ES-I3 (cell line): ENCODE measurements around the gene DCLK1.

Source experiments
- H3K36me3 ChIP-seq: 2 replicates; pipeline ENCODE4 v1.6.1; 2013; ENCODE audit warnings: mild to moderate bottlenecking, low read length, control low read depth, moderate library complexity; ENCODE audit not compliant: insufficient read depth
- H3K4me1 ChIP-seq: 2 replicates; pipeline ENCODE4 v1.6.1; 2013; ENCODE audit warnings: mild to moderate bottlenecking, control low read depth, low read length; ENCODE audit not compliant: insufficient read depth
- H3K9ac ChIP-seq: 2 replicates; pipeline ENCODE4 v1.6.1; 2013; ENCODE audit warnings: low read depth, mild to moderate bottlenecking, low read length, moderate library complexity
- H3K9me3 ChIP-seq: 2 replicates; pipeline ENCODE4 v1.6.1; 2013; ENCODE audit warnings: mild to moderate bottlenecking, low read length, moderate library complexity; ENCODE audit not compliant: control insufficient read depth, insufficient read depth

Gene DCLK1

GRCh38 chr13:35882722-35883497 is 248.3 kb downstream of the DCLK1 start:
- no peaks in the 10 kb centered on the region for H3K36me3 ChIP-seq
- no peak overlapping the region for H3K9ac ChIP-seq
- 0 out of 2 replicates have a peak, but pooled peaks cover 2% of the 10 kb centered on the region for H3K4me1 ChIP-seq
- no peaks in the 10 kb centered on the region for H3K9me3 ChIP-seq

- Histone ChIP-seq H3K9ac (no peak overlapping the region), H3K36me3 (no peaks in the 10 kb centered on the region), H3K4me1 (0 out of 2 replicates have a peak, but pooled peaks cover 4% of the 10 kb centered on the region), H3K9me3 (no peaks in the 10 kb centered on the region)
Observed at GRCh38 chr13:35881360-35881759, 249.8 kb downstream of the DCLK1 start.

GRCh38 chr13:35879111-35879510 is 252.1 kb downstream of the DCLK1 start:
- no peak overlapping the region for H3K9ac ChIP-seq
- H3K36me3 ChIP-seq = no peaks in the 10 kb centered on the region
- no peaks in the 10 kb centered on the region for H3K9me3 ChIP-seq
- 0 out of 2 replicates have a peak, but pooled peaks cover 3% of the 10 kb centered on the region for H3K4me1 ChIP-seq

GRCh38 chr13:35876601-35877000 is 254.6 kb downstream of the DCLK1 start:
- Histone ChIP-seq H3K9ac (no peak overlapping the region), H3K4me1 (0 out of 2 replicates have a peak, but pooled peaks cover 3% of the 10 kb centered on the region), H3K9me3 (no peaks in the 10 kb centered on the region), H3K36me3 (no peaks in the 10 kb centered on the region)

GRCh38 chr13:35874704-35875103 is 256.5 kb downstream of the DCLK1 start:
- H3K36me3 ChIP-seq = no peaks in the 10 kb centered on the region
- H3K9ac ChIP-seq = no peak overlapping the region
- H3K9me3 ChIP-seq = no peaks in the 10 kb centered on the region
- H3K4me1 ChIP-seq = 0 out of 2 replicates have a peak, but pooled peaks cover 3% of the 10 kb centered on the region

- H3K9me3 ChIP-seq = no peaks in the 10 kb centered on the region
- H3K9ac ChIP-seq = no peak overlapping the region
- no peaks in the 10 kb centered on the region for H3K36me3 ChIP-seq
- 0 out of 2 replicates have a peak, but pooled peaks cover 3% of the 10 kb centered on the region for H3K4me1 ChIP-seq
Observed at GRCh38 chr13:35872369-35872768, 258.8 kb downstream of the DCLK1 start.

- Histone ChIP-seq H3K9ac (no peak overlapping the region), H3K9me3 (no peaks in the 10 kb centered on the region), H3K36me3 (no peaks in the 10 kb centered on the region), H3K4me1 (0 out of 2 replicates have a peak, but pooled peaks cover 3% of the 10 kb centered on the region)
Observed at GRCh38 chr13:35871561-35871960, 259.6 kb downstream of the DCLK1 start.

GRCh38 chr13:35866801-35867200 is 264.4 kb downstream of the DCLK1 start:
- H3K36me3 ChIP-seq = no peaks in the 10 kb centered on the region
- H3K9me3 ChIP-seq = no peaks in the 10 kb centered on the region
- no peaks in the 10 kb centered on the region for H3K4me1 ChIP-seq
- H3K9ac ChIP-seq = no peak overlapping the region

GRCh38 chr13:35865341-35866240 is 265.6 kb downstream of the DCLK1 start:
- Histone ChIP-seq H3K4me1 (no peaks in the 10 kb centered on the region; the same call in 1 of the 2 replicates), H3K36me3 (no peaks in the 10 kb centered on the region), H3K9me3 (no peaks in the 10 kb centered on the region)

GRCh38 chr13:35860661-35861060 is 270.5 kb downstream of the DCLK1 start:
- Histone ChIP-seq H3K4me1 (peaks cover 41% of the 10 kb centered on the region), H3K9ac (no peak overlapping the region), H3K9me3 (no peaks in the 10 kb centered on the region), H3K36me3 (no peaks in the 10 kb centered on the region)

More at GRCh38 chr13:35865341-35866240, 265.6 kb downstream of the DCLK1 start:
- no peak overlapping the region for H3K9ac ChIP-seq

GRCh38 chr13:35859981-35860380 is 271.2 kb downstream of the DCLK1 start:
- Histone ChIP-seq H3K9ac (no peak overlapping the region), H3K9me3 (no peaks in the 10 kb centered on the region), H3K36me3 (no peaks in the 10 kb centered on the region), H3K4me1 (peaks cover 42% of the 10 kb centered on the region)

- no peak overlapping the region for H3K9ac ChIP-seq
- peaks cover 52% of the 10 kb centered on the region for H3K4me1 ChIP-seq
- H3K36me3 ChIP-seq = no peaks in the 10 kb centered on the region; the same call in 1 of the 2 replicates
- no peaks in the 10 kb centered on the region for H3K9me3 ChIP-seq
Observed at GRCh38 chr13:35858665-35859064, 272.5 kb downstream of the DCLK1 start.

- H3K36me3 ChIP-seq = peaks cover 8% of the 10 kb centered on the region; the same call in 1 of the 2 replicates
- peak overlapping the region; percentile 27; the same call in 1 of the 2 replicates for H3K9ac ChIP-seq
- peaks cover 52% of the 10 kb centered on the region for H3K4me1 ChIP-seq
- H3K9me3 ChIP-seq = no peaks in the 10 kb centered on the region
Observed at GRCh38 chr13:35857769-35858168, 273.4 kb downstream of the DCLK1 start.

- Histone ChIP-seq H3K9ac (peak overlapping the region; percentile 47; the same call in 1 of the 2 replicates), H3K9me3 (no peaks in the 10 kb centered on the region), H3K36me3 (peaks cover 9% of the 10 kb centered on the region; the same call in 1 of the 2 replicates), H3K4me1 (peaks cover 52% of the 10 kb centered on the region)
Observed at GRCh38 chr13:35856721-35857364, 274.3 kb downstream of the DCLK1 start.
